Endothelial cell (in vitro differentiated cells): ENCODE data around the gene PTDSS2. TPM values are rescaled to one million over a fixed set of nuclear protein-coding genes. Genes with fewer than 3 reads are reported as not detected.

Experiments used
- DNase-seq: peaks from one replicate; pipeline ENCODE4 v3.0.0; 2021; ENCODE audit warnings: low spot score
- H3K27ac Mint-ChIP-seq: one replicate; pipeline ENCODE4 v1.8.0; 2021; ENCODE audit warnings: mixed read lengths, inconsistent platforms; ENCODE audit not compliant: unreplicated experiment
- H3K27me3 Mint-ChIP-seq: one replicate; pipeline ENCODE4 v1.8.0; 2021; ENCODE audit warnings: mild to moderate bottlenecking, moderate library complexity, mixed read lengths, inconsistent platforms; ENCODE audit not compliant: unreplicated experiment
- H3K36me3 Mint-ChIP-seq: one replicate; pipeline ENCODE4 v1.8.0; 2021; ENCODE audit warnings: mild to moderate bottlenecking, low read depth, mixed read lengths, inconsistent platforms; ENCODE audit not compliant: unreplicated experiment
- H3K4me1 Mint-ChIP-seq: one replicate; pipeline ENCODE4 v1.8.0; 2021; ENCODE audit warnings: mild to moderate bottlenecking, mixed read lengths, inconsistent platforms; ENCODE audit not compliant: unreplicated experiment
- H3K4me3 Mint-ChIP-seq: one replicate; pipeline ENCODE4 v1.8.0; 2021; ENCODE audit warnings: mild to moderate bottlenecking, mixed read lengths, inconsistent platforms; ENCODE audit not compliant: unreplicated experiment
- H3K9me3 Mint-ChIP-seq: one replicate; pipeline ENCODE4 v1.8.0; 2021; ENCODE audit warnings: mixed read lengths, inconsistent platforms; ENCODE audit not compliant: unreplicated experiment
- CTCF ChIP-seq: fragments of 200-600 bp; sonication (generic); IDR thresholded peaks from one replicate; pipeline ENCODE4 v1.5.0; 2021; ENCODE audit warnings: antibody characterized with exemption; ENCODE audit not compliant: unreplicated experiment
- total RNA-seq: library from RNA; stranded (reverse); fragmentation: NEBNext Ultra II Directional; extraction: Animal tissue kit (Norgen Biotek cat#: 25700); gene quantifications from one replicate; pipeline ENCODE4 v1.2.1, GENCODE V29; 2021; ENCODE audit not compliant: unreplicated experiment

The PTDSS2 gene
- total RNA-seq, 1 donor from 2014 or later, result 46.4 TPM

- Mint-ChIP-seq H3K36me3 (peaks cover 6% of the 10 kb centered on the region), H3K4me1 (peaks cover 6% of the 10 kb centered on the region), H3K4me3 (peak overlapping the region; percentile 67), H3K9me3 (no peaks in the 10 kb centered on the region), H3K27ac (no peak overlapping the region), H3K27me3 (peaks cover 9% of the 10 kb centered on the region)
- no peak for DNase-seq
- no peak for TF ChIP-seq CTCF
Measured at GRCh38 chr11:530960-531831, 81.1 kb downstream of the PTDSS2 start.

- Mint-ChIP-seq H3K4me3 (peak overlapping the region; percentile 67), H3K36me3 (peaks cover 6% of the 10 kb centered on the region), H3K9me3 (no peaks in the 10 kb centered on the region), H3K27me3 (peaks cover 9% of the 10 kb centered on the region), H3K4me1 (peaks cover 7% of the 10 kb centered on the region), H3K27ac (peak overlapping the region; percentile 84)
- no peak for DNase-seq
- TF ChIP-seq CTCF, result no peak
Measured at GRCh38 chr11:531919-532526, 81.9 kb downstream of the PTDSS2 start.

- Mint-ChIP-seq H3K36me3 (peaks cover 6% of the 10 kb centered on the region), H3K4me3 (no peak overlapping the region), H3K27ac (no peak overlapping the region), H3K4me1 (peaks cover 7% of the 10 kb centered on the region), H3K27me3 (peaks cover 9% of the 10 kb centered on the region), H3K9me3 (no peaks in the 10 kb centered on the region)
- no peak for DNase-seq
- no peak for TF ChIP-seq CTCF
Measured at GRCh38 chr11:532527-532985, 82.5 kb downstream of the PTDSS2 start.

GRCh38 chr11:532986-533585 is 83.0 kb downstream of the PTDSS2 start:
- no peaks in the 10 kb centered on the region for H3K9me3 Mint-ChIP-seq
- peak overlapping the region; percentile 24 for H3K27ac Mint-ChIP-seq
- peaks cover 6% of the 10 kb centered on the region for H3K36me3 Mint-ChIP-seq
- peaks cover 7% of the 10 kb centered on the region for H3K4me1 Mint-ChIP-seq
- TF ChIP-seq CTCF, result no peak
- DNase-seq, result no peak
- H3K27me3 Mint-ChIP-seq, result peaks cover 11% of the 10 kb centered on the region
- H3K4me3 Mint-ChIP-seq, result no peak overlapping the region
